Measurements from ENCODE around the gene CDC42EP1.

- TF ChIP-seq, protein P1, sequence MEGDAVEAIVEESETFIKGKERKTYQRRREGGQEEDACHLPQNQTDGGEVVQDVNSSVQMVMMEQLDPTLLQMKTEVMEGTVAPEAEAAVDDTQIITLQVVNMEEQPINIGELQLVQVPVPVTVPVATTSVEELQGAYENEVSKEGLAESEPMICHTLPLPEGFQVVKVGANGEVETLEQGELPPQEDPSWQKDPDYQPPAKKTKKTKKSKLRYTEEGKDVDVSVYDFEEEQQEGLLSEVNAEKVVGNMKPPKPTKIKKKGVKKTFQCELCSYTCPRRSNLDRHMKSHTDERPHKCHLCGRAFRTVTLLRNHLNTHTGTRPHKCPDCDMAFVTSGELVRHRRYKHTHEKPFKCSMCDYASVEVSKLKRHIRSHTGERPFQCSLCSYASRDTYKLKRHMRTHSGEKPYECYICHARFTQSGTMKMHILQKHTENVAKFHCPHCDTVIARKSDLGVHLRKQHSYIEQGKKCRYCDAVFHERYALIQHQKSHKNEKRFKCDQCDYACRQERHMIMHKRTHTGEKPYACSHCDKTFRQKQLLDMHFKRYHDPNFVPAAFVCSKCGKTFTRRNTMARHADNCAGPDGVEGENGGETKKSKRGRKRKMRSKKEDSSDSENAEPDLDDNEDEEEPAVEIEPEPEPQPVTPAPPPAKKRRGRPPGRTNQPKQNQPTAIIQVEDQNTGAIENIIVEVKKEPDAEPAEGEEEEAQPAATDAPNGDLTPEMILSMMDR (IDR thresholded peaks at IDR 0.05; ENCODE audit: extremely low read depth in 1 of 2, insufficient read depth in 1 of 2, low read depth in 1 of 2, low read length in 2 of 2), result no peak
- no peak for TF ChIP-seq EZH2 (IDR thresholded peaks at IDR 0.05; ENCODE audit: borderline replicate concordance, low read depth, low read length, severe bottlenecking)
- TF ChIP-seq POLR2AphosphoS5 (IDR thresholded peaks at IDR 0.05; ENCODE audit: insufficient read depth, low read depth, low read length), result no peak
- TF ChIP-seq POLR2A (IDR thresholded peaks at IDR 0.05; ENCODE audit: low read depth, low read length), result no peak
- TF ChIP-seq, protein P2, sequence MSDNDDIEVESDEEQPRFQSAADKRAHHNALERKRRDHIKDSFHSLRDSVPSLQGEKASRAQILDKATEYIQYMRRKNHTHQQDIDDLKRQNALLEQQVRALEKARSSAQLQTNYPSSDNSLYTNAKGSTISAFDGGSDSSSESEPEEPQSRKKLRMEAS (IDR thresholded peaks at IDR 0.05; ENCODE audit: insufficient read depth, insufficient read length), result no peak
- TF ChIP-seq FOS (IDR thresholded peaks at IDR 0.05; ENCODE audit: borderline replicate concordance, insufficient read depth, low read length), result no peak
- no peak for TF ChIP-seq JUN (IDR thresholded peaks at IDR 0.05; ENCODE audit: borderline replicate concordance, insufficient read depth, insufficient read length, low read depth)
- no peak for TF ChIP-seq MYC (IDR thresholded peaks at IDR 0.05; ENCODE audit: low read depth, low read length)
Measured at GRCh38 chr22:37565830-37566229, 5.5 kb downstream of the CDC42EP1 start.

Data from endothelial cell of umbilical vein (primary cell).